Sigmoid colon (tissue), 4 donors: ENCODE results near the gene PARVB.

Experiments used
- POLR2A ChIP-seq, 2 donors: fragments of 450-650 bp; IDR thresholded peaks; one replicate each; pipeline ENCODE4 v1.6.1; 2016; ENCODE audit warnings: antibody characterized with exemption in 2 of 2, mild to moderate bottlenecking in 2 of 2, moderate library complexity in 2 of 2
- POLR2AphosphoS5 ChIP-seq, 4 donors: sonication (generic); formaldehyde crosslinking; IDR thresholded peaks; one replicate each; pipeline ENCODE4 v1.6.1; 2017; ENCODE audit warnings: antibody characterized with exemption in 4 of 4
- TF ChIP-seq, protein P1 (sequence below), 4 experiments: fragments of 450-650 bp in 3 of 4; fragments of 200-600 bp in 1 of 4; IDR thresholded peaks; one replicate each; pipeline ENCODE4 v1.5.1; 2016 to 2019; ENCODE audit warnings: antibody characterized with exemption in 4 of 4, mild to moderate bottlenecking in 3 of 4, moderate library complexity in 2 of 4

DNA sequence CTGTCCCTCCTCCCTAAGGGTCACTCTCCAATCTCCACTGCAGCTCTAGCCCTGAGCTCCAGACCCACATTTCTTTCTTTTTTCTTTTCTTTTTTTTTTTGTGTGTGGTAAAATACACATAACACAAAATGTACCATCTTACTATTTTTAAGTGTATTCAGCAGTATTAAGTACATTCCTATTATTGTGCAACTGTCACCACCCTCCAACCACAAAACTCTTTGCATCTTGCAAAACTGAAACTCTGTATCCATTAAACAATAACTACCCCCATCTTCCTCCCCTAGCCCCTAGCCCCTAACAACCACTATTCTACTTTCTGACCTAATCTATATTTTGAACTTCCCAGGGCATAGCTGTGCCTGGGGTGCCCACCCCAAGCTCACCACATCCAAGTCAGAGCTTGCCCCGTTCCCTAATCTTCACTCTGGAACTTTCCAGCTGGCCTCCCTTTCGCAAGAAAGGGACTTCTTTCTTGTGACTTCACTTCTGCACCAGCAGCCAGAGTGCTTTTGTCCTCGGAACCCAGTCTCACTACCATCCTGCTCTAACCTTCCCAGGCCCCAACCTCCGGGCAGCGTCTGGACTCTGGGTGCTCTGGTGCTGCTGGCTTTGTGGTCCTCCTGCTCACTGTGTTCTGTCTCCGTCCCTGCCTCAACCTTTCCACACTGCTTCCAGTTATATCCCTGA lies 187.3 kb downstream of the PARVB start:
- TF ChIP-seq POLR2A (IDR thresholded peaks at IDR 0.05) (no peak), POLR2AphosphoS5 (IDR thresholded peaks at IDR 0.05) (no peak)
- TF ChIP-seq, protein P1, sequence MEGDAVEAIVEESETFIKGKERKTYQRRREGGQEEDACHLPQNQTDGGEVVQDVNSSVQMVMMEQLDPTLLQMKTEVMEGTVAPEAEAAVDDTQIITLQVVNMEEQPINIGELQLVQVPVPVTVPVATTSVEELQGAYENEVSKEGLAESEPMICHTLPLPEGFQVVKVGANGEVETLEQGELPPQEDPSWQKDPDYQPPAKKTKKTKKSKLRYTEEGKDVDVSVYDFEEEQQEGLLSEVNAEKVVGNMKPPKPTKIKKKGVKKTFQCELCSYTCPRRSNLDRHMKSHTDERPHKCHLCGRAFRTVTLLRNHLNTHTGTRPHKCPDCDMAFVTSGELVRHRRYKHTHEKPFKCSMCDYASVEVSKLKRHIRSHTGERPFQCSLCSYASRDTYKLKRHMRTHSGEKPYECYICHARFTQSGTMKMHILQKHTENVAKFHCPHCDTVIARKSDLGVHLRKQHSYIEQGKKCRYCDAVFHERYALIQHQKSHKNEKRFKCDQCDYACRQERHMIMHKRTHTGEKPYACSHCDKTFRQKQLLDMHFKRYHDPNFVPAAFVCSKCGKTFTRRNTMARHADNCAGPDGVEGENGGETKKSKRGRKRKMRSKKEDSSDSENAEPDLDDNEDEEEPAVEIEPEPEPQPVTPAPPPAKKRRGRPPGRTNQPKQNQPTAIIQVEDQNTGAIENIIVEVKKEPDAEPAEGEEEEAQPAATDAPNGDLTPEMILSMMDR (IDR thresholded peaks at IDR 0.05): no peak
